ENCODE measurements around the gene MRO.
"Not testable (repeated sequence)": the region's sequence is repeated elsewhere in the genome, so short reads cannot be mapped to it uniquely, and the experiment has no call there.

MRO gene

GRCh38 chr18:50850307-50851065, 30.7 kb upstream of the MRO start:
- Histone ChIP-seq H3K4me3 (ENCODE audit: low read depth, low read length) (no peak overlapping the region), H3K4me1 (ENCODE audit: control insufficient read depth, insufficient read depth, low read length) (no peaks in the 10 kb centered on the region), H3K9ac (ENCODE audit: low read depth, low read length) (no peak overlapping the region), H3K36me3 (ENCODE audit: control insufficient read depth, insufficient read depth, low read length) (no peaks in the 10 kb centered on the region), H3K27me3 (ENCODE audit: control insufficient read depth, insufficient read depth, low read length) (no peaks in the 10 kb centered on the region), H3K9me3 (ENCODE audit: control insufficient read depth, insufficient read depth, low read length) (no peaks in the 10 kb centered on the region)

DNA sequence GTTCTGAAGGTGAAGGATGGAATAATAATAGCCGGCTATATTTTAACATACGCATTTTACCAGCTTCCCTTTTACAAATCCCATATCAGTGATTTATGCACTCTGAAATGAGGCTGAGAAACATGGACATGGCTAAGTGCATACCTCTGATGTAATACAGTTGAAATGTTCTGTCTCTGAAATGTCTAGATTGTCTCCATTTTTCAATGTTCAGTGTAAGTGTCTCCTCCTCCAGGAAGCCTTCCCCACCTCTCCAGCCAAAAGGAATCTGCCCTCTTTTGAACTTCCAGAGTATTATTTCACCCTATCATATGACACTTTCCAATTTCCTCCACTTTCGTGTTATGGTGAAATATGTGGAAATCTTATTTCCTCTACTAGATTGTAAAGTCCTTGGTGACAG, 29.6 kb upstream of the MRO start:
- Histone ChIP-seq H3K36me3 (ENCODE audit: control insufficient read depth, insufficient read depth, low read length) (no peaks in the 10 kb centered on the region), H3K4me1 (ENCODE audit: control insufficient read depth, insufficient read depth, low read length) (no peaks in the 10 kb centered on the region), H3K9ac (ENCODE audit: low read depth, low read length) (no peak overlapping the region), H3K27me3 (ENCODE audit: control insufficient read depth, insufficient read depth, low read length) (no peaks in the 10 kb centered on the region), H3K9me3 (ENCODE audit: control insufficient read depth, insufficient read depth, low read length) (no peaks in the 10 kb centered on the region), H3K4me3 (ENCODE audit: low read depth, low read length) (no peak overlapping the region)

GRCh38 chr18:50848991-50849390, 29.2 kb upstream of the MRO start:
- H3K9me3 ChIP-seq (ENCODE audit: control insufficient read depth, insufficient read depth, low read length) = no peaks in the 10 kb centered on the region
- no peak overlapping the region for H3K9ac ChIP-seq (ENCODE audit: low read depth, low read length)
- H3K27me3 ChIP-seq (ENCODE audit: control insufficient read depth, insufficient read depth, low read length) = no peaks in the 10 kb centered on the region
- no peaks in the 10 kb centered on the region for H3K36me3 ChIP-seq (ENCODE audit: control insufficient read depth, insufficient read depth, low read length)
- no peak overlapping the region for H3K4me3 ChIP-seq (ENCODE audit: low read depth, low read length)
- H3K4me1 ChIP-seq (ENCODE audit: control insufficient read depth, insufficient read depth, low read length) = no peaks in the 10 kb centered on the region

GRCh38 chr18:50848061-50848551, 28.3 kb upstream of the MRO start:
- no peaks in the 10 kb centered on the region for H3K9me3 ChIP-seq (ENCODE audit: control insufficient read depth, insufficient read depth, low read length)
- no peaks in the 10 kb centered on the region for H3K27me3 ChIP-seq (ENCODE audit: control insufficient read depth, insufficient read depth, low read length)
- no peaks in the 10 kb centered on the region for H3K36me3 ChIP-seq (ENCODE audit: control insufficient read depth, insufficient read depth, low read length)
- H3K4me1 ChIP-seq (ENCODE audit: control insufficient read depth, insufficient read depth, low read length) = no peaks in the 10 kb centered on the region
- H3K9ac ChIP-seq (ENCODE audit: low read depth, low read length) = no peak overlapping the region
- H3K4me3 ChIP-seq (ENCODE audit: low read depth, low read length) = no peak overlapping the region

DNA sequence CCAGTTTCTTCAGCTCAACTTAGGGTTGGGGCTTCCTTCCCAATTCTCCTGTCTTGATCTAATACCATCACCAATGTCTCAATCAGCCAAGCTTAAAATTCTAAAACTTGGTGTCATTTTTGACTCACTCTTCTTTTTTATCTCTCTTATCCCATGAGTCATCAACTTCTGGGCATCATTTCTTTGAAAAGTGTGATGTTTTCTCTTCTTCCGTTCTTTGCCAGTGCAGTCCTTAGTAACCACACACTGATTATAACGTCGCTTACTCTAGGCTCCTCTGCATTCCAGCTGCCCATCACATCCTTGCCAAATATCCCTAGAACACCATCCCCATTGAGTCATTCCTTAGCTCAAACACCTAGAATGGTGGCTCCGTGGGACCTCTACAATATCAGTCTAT, 27.4 kb upstream of the MRO start:
- no peaks in the 10 kb centered on the region for H3K27me3 ChIP-seq (ENCODE audit: control insufficient read depth, insufficient read depth, low read length)
- H3K9ac ChIP-seq (ENCODE audit: low read depth, low read length) = no peak overlapping the region
- no peak overlapping the region for H3K4me3 ChIP-seq (ENCODE audit: low read depth, low read length)
- H3K9me3 ChIP-seq (ENCODE audit: control insufficient read depth, insufficient read depth, low read length) = no peaks in the 10 kb centered on the region
- H3K36me3 ChIP-seq (ENCODE audit: control insufficient read depth, insufficient read depth, low read length) = no peaks in the 10 kb centered on the region
- no peaks in the 10 kb centered on the region for H3K4me1 ChIP-seq (ENCODE audit: control insufficient read depth, insufficient read depth, low read length)

- Histone ChIP-seq H3K27me3 (ENCODE audit: control insufficient read depth, insufficient read depth, low read length) (no peaks in the 10 kb centered on the region), H3K4me3 (ENCODE audit: low read depth, low read length) (no peak overlapping the region), H3K4me1 (ENCODE audit: control insufficient read depth, insufficient read depth, low read length) (no peaks in the 10 kb centered on the region), H3K36me3 (ENCODE audit: control insufficient read depth, insufficient read depth, low read length) (no peaks in the 10 kb centered on the region), H3K9me3 (ENCODE audit: control insufficient read depth, insufficient read depth, low read length) (no peaks in the 10 kb centered on the region), H3K9ac (ENCODE audit: low read depth, low read length) (no peak overlapping the region)
Measured at GRCh38 chr18:50844960-50845359, 25.1 kb upstream of the MRO start.

DNA sequence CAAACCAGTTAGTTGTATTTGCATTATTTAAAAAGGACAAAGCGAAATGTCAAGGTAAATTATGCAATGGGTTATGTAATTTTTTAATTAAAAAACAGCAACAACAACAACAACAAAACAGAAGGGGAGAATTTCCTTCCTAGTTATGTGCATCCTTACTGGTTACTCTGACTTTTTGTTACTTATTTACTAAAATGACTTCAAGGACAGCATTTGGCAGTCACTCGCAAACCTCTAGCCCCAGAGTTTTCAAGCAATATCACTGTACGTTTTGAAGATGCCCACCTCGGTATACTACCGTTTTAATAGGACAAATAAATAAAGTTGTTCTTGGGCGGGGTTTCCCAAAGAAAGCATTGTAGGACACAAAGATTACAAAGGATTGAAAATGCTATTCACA, 24.7 kb upstream of the MRO start:
- no peak overlapping the region for H3K4me3 ChIP-seq (ENCODE audit: low read depth, low read length)
- no peaks in the 10 kb centered on the region for H3K9me3 ChIP-seq (ENCODE audit: control insufficient read depth, insufficient read depth, low read length)
- H3K9ac ChIP-seq (ENCODE audit: low read depth, low read length) = no peak overlapping the region
- no peaks in the 10 kb centered on the region for H3K4me1 ChIP-seq (ENCODE audit: control insufficient read depth, insufficient read depth, low read length)
- H3K27me3 ChIP-seq (ENCODE audit: control insufficient read depth, insufficient read depth, low read length) = no peaks in the 10 kb centered on the region
- H3K36me3 ChIP-seq (ENCODE audit: control insufficient read depth, insufficient read depth, low read length) = no peaks in the 10 kb centered on the region

DNA sequence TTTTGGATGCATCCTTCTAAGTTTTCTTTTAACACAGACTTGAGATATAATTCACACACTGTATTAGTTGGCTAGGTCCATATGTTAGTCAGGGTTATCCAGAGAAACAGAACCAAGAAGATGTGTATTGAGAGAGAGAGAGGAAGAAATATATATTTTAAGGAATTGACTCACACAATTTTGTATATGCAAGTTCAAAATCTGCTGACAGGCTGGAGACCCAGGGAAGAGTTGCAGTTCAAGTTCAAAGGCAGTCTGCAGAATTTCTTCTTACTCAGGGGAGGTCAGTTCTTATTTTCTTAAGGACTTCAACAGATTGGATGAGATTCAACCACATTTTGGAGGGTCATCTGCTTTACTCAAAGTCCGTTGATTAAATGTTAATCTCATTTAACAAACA, 23.0 kb upstream of the MRO start:
- Histone ChIP-seq H3K36me3 (ENCODE audit: control insufficient read depth, insufficient read depth, low read length) (no peaks in the 10 kb centered on the region), H3K9me3 (ENCODE audit: control insufficient read depth, insufficient read depth, low read length) (no peaks in the 10 kb centered on the region), H3K4me3 (ENCODE audit: low read depth, low read length) (no peak overlapping the region), H3K9ac (ENCODE audit: low read depth, low read length) (no peak overlapping the region), H3K27me3 (ENCODE audit: control insufficient read depth, insufficient read depth, low read length) (no peaks in the 10 kb centered on the region), H3K4me1 (ENCODE audit: control insufficient read depth, insufficient read depth, low read length) (no peaks in the 10 kb centered on the region)

- Histone ChIP-seq H3K9me3 (ENCODE audit: control insufficient read depth, insufficient read depth, low read length) (no peaks in the 10 kb centered on the region), H3K4me3 (ENCODE audit: low read depth, low read length) (no peak overlapping the region), H3K4me1 (ENCODE audit: control insufficient read depth, insufficient read depth, low read length) (no peaks in the 10 kb centered on the region), H3K27me3 (ENCODE audit: control insufficient read depth, insufficient read depth, low read length) (no peaks in the 10 kb centered on the region), H3K36me3 (ENCODE audit: control insufficient read depth, insufficient read depth, low read length) (no peaks in the 10 kb centered on the region), H3K9ac (ENCODE audit: low read depth, low read length) (no peak overlapping the region)
Measured at GRCh38 chr18:50839996-50840395, 20.2 kb upstream of the MRO start.

DNA sequence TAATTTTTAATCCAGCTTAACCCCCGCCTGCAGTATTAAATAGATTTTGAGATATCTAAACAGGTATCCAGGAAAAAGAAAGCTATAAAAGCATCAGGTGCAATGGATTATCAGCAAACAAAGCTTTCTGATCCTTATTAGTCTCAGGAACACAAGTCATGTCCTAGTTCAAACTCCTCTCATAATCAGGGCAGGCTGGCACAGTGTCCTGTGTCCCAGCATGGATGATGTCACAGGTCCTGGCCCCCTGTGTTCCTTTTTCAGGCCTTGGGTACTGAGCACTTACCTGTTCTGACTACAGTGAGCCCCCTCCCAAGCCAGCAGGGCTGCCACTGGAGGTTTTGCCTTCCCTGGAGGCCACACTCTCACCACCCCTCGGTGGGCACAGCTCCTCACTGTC, 19.5 kb upstream of the MRO start:
- no peak overlapping the region for H3K4me3 ChIP-seq (ENCODE audit: low read depth, low read length)
- no peaks in the 10 kb centered on the region for H3K9me3 ChIP-seq (ENCODE audit: control insufficient read depth, insufficient read depth, low read length)
- no peaks in the 10 kb centered on the region for H3K4me1 ChIP-seq (ENCODE audit: control insufficient read depth, insufficient read depth, low read length)
- H3K36me3 ChIP-seq (ENCODE audit: control insufficient read depth, insufficient read depth, low read length) = no peaks in the 10 kb centered on the region
- no peaks in the 10 kb centered on the region for H3K27me3 ChIP-seq (ENCODE audit: control insufficient read depth, insufficient read depth, low read length)
- H3K9ac ChIP-seq (ENCODE audit: low read depth, low read length) = no peak overlapping the region

DNA sequence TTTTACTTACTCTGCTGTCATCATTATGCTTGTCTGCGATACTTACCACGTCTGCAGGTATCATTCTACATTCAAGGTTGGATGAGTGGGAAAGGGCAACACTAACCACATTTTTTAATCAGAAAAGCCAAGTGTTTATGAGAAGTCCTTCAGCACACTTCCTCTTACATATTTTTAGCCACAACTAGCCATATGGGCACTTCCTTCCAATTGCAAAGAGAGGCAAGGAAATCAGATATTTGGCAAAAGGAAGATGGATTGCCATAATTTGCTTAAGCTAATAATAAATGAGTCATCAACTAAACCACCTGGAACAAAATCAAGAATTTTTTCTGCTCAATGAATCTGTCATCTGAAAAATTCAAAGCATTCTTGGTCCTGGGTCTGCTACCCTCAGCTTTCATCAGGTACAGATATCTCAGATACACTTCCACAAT, 16.7 kb upstream of the MRO start:
- no peaks in the 10 kb centered on the region for H3K27me3 ChIP-seq (ENCODE audit: control insufficient read depth, insufficient read depth, low read length)
- no peaks in the 10 kb centered on the region for H3K36me3 ChIP-seq (ENCODE audit: control insufficient read depth, insufficient read depth, low read length)
- H3K9ac ChIP-seq (ENCODE audit: low read depth, low read length) = no peak overlapping the region
- no peak overlapping the region for H3K4me3 ChIP-seq (ENCODE audit: low read depth, low read length)
- no peaks in the 10 kb centered on the region for H3K4me1 ChIP-seq (ENCODE audit: control insufficient read depth, insufficient read depth, low read length)
- no peaks in the 10 kb centered on the region for H3K9me3 ChIP-seq (ENCODE audit: control insufficient read depth, insufficient read depth, low read length)

- H3K9me3 ChIP-seq (ENCODE audit: control insufficient read depth, insufficient read depth, low read length); H3K9ac ChIP-seq (ENCODE audit: low read depth, low read length); H3K27me3 ChIP-seq (ENCODE audit: control insufficient read depth, insufficient read depth, low read length); H3K4me3 ChIP-seq (ENCODE audit: low read depth, low read length); H3K4me1 ChIP-seq (ENCODE audit: control insufficient read depth, insufficient read depth, low read length); H3K36me3 ChIP-seq (ENCODE audit: control insufficient read depth, insufficient read depth, low read length): not testable (repeated sequence)
Measured at GRCh38 chr18:50833496-50833895, 13.7 kb upstream of the MRO start.

All from iPS-15b (cell line).